GM21447 (cell line): ENCODE data around the gene TMEM43.

Experiments
- ATAC-seq: cut with Tn5 transposase; IDR thresholded peaks from one replicate; pipeline ENCODE4 v1.9.1; 2021; ENCODE audit not compliant: unreplicated experiment

Gene TMEM43

GRCh38 chr3:14150491-14151230, 25.8 kb downstream of the TMEM43 start:
- ATAC-seq = no peak

GRCh38 chr3:14151471-14152083, 26.7 kb downstream of the TMEM43 start:
- no peak for ATAC-seq

- no peak for ATAC-seq
Measured at GRCh38 chr3:14152233-14152962, 27.5 kb downstream of the TMEM43 start.

- no peak for ATAC-seq
Measured at GRCh38 chr3:14152963-14153355, 28.1 kb downstream of the TMEM43 start.

- ATAC-seq = no peak
Measured at GRCh38 chr3:14153663-14154062, 28.8 kb downstream of the TMEM43 start.

- no peak for ATAC-seq
Measured at GRCh38 chr3:14154276-14154675, 29.4 kb downstream of the TMEM43 start.

GRCh38 chr3:14154895-14155440, 30.1 kb downstream of the TMEM43 start:
- ATAC-seq = no peak

GRCh38 chr3:14156201-14156600, 31.3 kb downstream of the TMEM43 start:
- no peak for ATAC-seq

GRCh38 chr3:14156843-14157561, 32.1 kb downstream of the TMEM43 start:
- ATAC-seq = no peak

GRCh38 chr3:14157951-14158350, 33.1 kb downstream of the TMEM43 start:
- no peak for ATAC-seq

- no peak for ATAC-seq
Measured at GRCh38 chr3:14158370-14158769, 33.5 kb downstream of the TMEM43 start.

- ATAC-seq = no peak
Measured at GRCh38 chr3:14159426-14159825, 34.6 kb downstream of the TMEM43 start.

- no peak for ATAC-seq
Measured at GRCh38 chr3:14161282-14161681, 36.4 kb downstream of the TMEM43 start.

GRCh38 chr3:14162178-14162577, 37.3 kb downstream of the TMEM43 start:
- ATAC-seq = no peak

GRCh38 chr3:14166877-14167603, 42.2 kb downstream of the TMEM43 start:
- ATAC-seq = no peak

GRCh38 chr3:14169435-14169834, 44.6 kb downstream of the TMEM43 start:
- no peak for ATAC-seq

GRCh38 chr3:14169871-14170270, 45.0 kb downstream of the TMEM43 start:
- no peak for ATAC-seq

- no peak for ATAC-seq
Measured at GRCh38 chr3:14170531-14171159, 45.8 kb downstream of the TMEM43 start.

GRCh38 chr3:14172496-14172895, 47.6 kb downstream of the TMEM43 start:
- ATAC-seq = no peak

GRCh38 chr3:14174483-14174882, 49.6 kb downstream of the TMEM43 start:
- no peak for ATAC-seq
